GM19395 (cell line): ENCODE measurements around the gene NCDN.
"Not testable (repeated sequence)": the region's sequence is repeated elsewhere in the genome, so short reads cannot be mapped to it uniquely, and the experiment has no call there.

Experiments used
- ATAC-seq: cut with Tn5 transposase; IDR thresholded peaks from one replicate; pipeline ENCODE4 v1.9.1; 2021; ENCODE audit warnings: mild to moderate bottlenecking, moderate library complexity; ENCODE audit not compliant: unreplicated experiment

NCDN gene

DNA sequence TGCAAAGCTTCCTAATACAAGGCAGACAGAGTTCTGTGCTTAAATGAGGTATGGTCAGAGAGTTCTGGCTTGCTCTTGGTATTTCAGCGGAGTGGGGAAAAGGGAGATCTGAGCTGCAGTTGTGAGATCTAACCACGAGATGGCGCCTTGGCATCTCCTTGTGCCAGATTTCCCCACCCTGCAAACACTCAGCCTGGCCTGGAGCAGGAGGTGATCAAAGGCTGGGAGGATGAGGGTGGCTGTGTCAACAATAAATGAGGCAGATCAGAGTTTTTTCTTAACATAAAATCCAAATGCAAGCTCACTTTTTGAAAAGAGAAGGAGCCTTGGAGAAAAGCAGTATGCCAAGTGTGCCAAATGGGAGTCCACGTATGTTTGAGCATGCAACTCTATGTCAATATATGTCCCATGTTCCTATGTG, 11.4 kb downstream of the NCDN start:
- no peak for ATAC-seq

DNA sequence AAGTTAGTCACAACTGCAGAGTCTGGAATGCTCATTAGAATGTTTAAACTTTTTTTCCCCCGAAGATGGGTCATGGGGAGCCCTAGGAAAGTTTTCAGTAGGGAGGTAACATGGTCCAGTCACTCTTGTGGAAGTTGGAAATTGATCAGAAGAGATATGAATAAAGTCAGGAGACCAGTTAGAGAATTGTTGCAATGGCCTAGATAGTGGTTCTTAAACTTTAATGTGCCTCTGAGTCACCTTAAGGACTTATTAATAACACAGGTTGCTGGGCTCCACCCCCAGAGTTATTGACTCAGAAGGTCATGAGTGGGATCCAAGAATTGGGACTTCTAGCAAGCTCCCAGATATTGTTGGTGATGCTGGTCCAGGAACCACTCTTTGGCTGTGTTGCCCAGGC, 12.3 kb downstream of the NCDN start:
- no peak for ATAC-seq

DNA sequence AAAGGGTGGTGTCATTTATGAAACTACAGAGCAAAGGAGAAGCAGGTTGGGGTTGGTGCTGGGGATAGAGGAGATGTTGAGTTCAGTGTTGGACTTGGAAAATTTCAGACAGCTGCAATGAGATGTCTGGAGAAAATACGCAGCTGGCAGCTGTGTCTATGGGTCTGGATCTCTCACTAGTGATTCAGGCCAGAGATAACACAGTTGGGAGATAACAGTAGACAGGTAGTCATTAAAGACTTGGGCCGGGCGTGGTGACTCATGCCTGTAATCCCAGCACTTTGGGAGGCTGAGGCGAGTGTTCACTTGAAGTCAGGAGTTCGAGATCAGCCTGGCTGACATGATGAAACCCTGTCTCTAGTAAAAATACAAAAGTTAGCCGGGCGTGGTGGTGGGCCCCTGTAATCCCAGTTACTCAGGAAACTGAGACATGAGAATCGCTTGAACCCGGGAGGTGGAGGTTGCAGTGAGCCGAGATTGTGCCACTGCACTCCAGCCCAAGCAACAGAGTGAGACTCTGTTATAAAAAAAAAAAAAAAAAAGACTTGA, 13.1 kb downstream of the NCDN start:
- no peak for ATAC-seq

DNA sequence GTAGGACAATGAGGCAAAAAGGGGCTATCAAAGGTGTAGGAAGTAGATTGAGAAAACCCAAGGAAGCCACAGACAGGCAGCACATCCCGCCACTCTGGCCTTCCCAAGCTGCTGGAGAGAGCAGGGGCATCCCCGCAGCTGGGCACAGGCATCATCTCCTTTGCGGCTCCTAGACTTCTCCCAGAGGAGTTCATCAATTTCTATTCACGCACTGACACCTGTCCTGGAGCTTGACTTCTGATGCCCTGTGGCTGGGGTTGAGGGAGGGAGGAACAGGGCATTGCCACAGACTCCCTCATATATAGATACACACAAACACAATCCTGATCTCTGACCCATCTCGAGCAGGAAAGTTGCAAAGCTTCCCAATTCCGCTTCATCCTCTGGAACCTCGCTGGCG, 13.7 kb downstream of the NCDN start:
- ATAC-seq: no peak

DNA sequence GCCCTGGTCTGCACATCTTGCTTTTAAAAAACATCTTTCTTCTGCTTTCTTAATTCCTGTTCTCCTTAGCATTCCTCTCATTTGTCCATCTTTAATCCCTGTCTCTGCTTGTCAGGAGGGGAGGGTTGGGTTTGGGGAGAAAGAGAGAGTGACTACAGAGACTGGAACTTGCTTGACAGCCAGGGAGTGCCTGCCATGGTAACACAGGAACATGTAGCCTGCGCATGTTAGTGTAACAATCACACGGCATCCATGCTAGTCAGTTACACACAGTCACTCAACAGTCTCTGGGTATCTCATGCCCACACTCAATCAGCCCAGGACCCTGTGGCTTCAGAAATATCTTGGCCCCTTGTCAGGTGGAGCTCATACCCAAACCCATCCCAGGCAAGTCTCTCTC, 14.7 kb downstream of the NCDN start:
- no peak for ATAC-seq

DNA sequence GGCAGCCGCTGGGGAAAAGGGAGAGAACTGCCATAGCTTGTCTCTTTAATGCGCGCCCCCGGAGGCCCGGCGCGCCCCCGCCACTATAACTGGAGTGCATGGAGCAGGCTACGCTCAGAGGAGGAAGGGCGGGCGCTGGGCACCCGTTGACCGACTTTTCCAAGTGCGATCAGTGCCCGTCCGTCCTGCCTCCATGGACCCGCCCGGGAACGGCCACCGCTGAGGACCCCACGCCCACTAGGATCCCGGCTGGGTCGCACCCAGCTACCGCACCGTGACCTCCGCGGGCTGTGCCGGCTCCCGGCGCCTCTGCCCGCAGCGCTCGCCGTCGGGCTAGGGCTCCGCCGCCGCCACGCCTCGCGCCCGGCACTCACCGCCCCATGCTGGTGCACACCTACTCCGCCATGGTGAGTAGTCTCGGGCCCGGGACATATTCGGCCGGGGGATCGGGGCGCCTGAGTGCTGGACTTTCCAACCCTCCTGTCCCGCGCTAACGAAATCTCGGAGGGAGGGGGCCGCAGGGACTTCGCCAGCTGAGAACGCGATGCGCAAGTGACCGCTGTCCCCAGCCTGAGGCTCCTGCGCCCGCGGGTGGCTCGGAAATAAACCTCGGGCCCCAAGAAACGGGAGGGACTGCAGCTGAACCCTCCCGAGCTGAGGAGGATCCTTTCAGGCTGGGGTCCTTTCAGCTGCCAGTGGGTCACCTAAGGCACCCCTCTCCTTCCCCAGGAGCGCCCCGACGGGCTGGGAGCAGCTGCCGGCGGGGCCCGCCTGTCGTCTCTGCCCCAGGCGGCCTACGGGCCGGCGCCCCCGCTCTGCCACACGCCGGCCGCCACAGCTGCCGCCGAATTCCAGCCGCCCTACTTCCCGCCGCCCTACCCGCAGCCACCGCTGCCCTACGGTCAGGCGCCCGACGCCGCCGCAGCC, 15.9 kb downstream of the NCDN start, which contains the start of gene TFAP2E:
TFAP2E (plus strand) TSS at position 117 of the 927 bp plus-strand sequence; CDS start at position 381, 264 bp downstream.
- no peak for ATAC-seq

DNA sequence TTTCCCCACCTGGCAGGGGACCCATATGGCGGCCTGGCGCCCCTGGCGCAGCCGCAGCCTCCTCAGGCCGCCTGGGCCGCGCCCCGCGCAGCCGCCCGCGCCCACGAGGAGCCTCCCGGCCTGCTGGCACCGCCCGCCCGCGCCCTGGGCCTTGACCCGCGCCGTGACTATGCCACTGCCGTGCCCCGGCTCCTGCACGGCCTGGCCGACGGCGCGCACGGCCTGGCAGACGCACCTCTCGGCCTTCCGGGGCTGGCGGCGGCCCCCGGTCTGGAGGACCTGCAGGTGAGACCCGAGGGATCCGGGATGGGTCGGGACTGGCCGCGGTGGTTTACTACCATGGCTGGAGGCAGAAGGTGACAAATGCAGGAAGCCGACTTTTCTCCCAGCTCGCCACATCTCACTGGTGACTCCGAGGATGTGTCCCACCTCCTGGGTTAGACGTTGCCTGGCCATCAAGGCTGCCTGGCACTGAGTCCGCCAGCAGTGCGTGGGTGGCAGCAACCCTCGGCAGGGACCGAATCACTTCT, 16.6 kb downstream of the NCDN start:
- ATAC-seq: no peak

DNA sequence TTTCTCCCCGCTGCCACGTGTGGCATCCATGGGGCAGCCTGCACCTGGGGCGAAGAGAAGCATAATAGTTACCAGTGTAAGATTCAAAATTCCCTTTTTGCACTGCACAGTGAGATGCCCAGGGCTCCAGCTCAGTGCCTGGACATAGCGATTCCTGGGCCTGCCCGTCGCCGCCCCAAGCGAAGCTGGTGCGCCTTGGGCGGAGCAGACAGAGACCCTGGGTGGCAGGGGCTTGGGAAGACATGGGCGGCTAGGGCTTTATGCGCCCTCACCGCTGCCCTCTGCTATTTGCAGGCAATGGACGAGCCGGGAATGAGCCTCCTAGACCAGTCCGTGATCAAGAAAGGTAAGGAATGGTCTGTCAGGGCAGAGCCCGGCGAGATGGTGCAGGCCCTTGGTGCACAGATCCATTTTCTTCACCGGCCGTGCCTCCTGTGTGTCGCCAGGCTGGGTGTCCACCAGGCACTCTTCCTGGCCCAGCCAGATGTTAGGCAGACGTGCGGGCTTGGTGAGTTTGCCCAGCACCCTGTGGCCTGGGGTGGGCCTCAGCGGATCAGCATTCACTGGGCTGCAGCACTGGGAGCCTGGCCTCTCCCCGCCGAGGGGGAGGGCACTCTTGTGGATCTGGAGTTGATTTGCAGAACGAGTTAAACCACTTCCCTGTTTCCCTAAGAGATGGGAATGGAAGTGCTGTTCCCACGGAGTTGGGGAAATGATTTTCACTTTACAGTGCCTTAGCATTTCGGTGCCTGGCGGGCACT, 17.2 kb downstream of the NCDN start:
- no peak for ATAC-seq

DNA sequence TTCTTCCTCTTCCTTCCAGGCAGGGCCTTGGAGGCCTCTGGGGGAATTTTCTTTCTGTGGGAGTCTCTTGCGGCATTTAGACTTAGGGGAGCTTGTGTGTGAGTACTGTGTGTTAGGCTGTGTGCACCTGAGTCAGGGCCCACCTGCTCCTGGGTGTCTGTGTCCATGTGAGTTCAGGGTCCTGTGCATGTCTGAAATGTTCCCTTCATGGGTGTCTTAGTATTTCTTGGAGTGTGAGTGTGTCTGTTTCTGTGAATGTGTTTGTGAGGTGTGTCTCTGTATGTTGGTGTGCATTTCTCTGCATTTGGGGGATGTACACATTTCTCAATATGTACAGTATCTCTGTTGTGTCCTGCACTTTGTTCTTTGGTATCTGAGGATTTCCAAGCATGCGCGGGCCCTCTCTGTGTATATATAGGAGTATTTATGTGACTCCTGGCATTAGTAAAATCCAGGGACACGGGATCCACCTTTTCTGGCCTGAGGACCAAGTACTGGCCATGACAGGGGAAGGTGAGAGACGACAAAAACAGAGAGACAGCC, 17.9 kb downstream of the NCDN start:
- no peak for ATAC-seq

DNA sequence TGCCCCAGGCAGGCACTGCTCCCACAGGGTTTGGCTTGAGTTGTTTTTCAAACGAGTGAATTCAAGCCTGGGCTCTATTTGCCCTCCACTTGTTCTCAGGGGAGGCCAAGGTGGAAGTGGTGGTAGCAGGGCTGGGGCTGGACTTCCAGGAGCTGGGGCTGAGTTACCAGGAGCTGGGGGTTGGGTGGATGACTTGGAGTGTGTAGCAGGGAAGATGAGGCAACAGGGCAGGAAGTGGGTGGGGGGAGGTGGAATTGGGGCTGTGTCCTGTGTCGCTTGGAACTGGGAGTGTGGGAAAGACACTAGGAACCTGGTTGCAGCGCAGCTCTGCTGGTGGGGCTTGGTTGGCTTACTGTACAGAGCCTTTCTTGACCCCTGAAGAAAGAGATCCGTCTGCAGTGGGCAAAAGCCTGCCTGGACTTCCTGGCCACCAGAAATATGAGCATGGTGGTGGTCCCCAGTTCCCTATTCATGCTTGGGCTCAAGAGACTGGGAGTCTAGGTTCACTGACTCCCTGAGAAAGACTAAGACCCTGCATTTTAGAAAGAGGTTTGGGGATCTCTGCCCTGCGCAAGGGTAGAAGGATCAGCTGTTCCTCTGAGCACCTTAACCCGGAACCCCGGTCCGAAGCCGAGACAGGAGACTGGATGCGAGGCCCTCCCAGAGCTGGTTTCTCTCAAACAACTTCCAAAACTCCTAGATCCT, 18.6 kb downstream of the NCDN start:
- no peak for ATAC-seq

DNA sequence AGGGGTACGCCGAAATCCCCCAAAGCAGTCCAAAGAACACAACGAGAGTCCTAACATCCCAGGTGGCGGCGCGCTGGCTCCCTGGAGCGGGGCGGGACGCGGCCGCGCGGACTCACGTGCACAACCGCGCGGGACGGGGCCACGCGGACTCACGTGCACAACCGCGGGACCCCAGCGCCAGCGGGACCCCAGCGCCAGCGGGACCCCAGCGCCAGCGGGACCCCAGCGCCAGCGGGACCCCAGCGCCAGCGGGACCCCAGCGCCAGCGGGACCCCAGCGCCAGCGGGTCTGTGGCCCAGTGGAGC, 19.1 kb downstream of the NCDN start:
- ATAC-seq: not testable (repeated sequence)

DNA sequence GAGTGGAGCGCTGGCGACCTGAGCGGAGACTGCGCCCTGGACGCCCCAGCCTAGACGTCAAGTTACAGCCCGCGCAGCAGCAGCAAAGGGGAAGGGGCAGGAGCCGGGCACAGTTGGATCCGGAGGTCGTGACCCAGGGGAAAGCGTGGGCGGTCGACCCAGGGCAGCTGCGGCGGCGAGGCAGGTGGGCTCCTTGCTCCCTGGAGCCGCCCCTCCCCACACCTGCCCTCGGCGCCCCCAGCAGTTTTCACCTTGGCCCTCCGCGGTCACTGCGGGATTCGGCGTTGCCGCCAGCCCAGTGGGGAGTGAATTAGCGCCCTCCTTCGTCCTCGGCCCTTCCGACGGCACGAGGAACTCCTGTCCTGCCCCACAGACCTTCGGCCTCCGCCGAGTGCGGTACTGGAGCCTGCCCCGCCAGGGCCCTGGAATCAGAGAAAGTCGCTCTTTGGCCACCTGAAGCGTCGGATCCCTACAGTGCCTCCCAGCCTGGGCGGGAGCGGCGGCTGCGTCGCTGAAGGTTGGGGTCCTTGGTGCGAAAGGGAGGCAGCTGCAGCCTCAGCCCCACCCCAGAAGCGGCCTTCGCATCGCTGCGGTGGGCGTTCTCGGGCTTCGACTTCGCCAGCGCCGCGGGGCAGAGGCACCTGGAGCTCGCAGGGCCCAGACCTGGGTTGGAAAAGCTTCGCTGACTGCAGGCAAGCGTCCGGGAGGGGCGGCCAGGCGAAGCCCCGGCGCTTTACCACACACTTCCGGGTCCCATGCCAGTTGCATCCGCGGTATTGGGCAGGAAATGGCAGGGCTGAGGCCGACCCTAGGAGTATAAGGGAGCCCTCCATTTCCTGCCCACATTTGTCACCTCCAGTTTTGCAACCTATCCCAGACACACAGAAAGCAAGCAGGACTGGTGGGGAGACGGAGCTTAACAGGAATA, 19.7 kb downstream of the NCDN start:
- peak; percentile 56 for ATAC-seq

DNA sequence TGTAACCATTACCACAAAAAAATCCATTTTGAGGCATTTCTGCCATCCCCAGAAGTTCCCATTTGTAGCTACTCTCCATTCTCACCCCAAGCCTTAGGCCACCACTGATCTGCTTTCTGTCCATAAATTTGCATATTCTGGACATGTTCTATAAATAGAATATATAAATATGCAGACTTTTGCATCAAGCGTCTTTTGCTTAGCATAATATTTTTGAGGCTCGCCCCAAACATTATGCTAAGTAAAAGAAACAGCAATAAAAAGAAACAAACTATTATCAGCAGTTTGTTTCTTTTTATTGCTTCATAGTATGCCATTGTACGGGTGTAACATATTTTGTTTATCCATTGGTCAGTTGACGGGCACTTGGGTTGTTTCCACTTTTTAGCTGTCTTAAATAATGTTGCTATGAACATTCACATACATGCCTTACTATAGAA, 23.4 kb downstream of the NCDN start:
- ATAC-seq: no peak

DNA sequence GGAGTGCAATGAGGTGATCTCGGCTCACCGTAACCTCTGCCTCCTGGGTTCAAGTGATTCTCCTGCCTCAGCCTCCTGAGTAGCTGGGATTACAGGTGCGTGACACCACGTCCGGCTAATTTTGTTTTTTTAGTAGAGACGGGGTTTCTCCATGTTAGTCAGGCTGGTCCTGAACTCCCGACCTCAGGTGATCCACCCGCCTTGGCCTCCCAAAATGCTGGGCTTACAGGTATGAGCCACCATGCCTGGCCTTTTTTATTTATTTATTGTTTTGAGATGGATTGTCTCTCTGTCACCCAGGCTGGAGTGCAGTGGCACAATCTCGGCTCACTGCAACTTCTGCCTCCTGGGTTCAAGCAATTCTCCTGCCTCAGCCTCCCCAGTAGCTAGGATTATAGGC, 24.0 kb downstream of the NCDN start:
- ATAC-seq: not testable (repeated sequence)

DNA sequence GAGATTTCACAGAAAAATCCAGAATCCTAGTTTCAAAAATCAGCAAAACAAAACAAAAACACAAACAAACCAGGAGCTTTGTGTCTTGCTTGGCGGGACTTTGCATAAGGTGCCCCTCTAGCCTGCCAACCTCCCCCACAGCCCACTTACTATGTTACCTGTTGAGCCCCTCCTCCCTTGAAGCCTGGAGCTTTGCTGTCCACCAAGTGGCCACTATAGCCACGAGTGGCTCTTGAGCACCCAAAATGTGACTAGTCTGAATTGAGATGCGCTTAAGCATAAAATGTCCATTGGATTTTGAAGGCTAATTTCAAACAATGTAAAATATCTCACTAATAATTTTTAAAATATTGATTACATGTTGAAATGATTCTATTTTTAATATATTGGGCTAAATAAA, 27.7 kb downstream of the NCDN start:
- ATAC-seq: no peak

DNA sequence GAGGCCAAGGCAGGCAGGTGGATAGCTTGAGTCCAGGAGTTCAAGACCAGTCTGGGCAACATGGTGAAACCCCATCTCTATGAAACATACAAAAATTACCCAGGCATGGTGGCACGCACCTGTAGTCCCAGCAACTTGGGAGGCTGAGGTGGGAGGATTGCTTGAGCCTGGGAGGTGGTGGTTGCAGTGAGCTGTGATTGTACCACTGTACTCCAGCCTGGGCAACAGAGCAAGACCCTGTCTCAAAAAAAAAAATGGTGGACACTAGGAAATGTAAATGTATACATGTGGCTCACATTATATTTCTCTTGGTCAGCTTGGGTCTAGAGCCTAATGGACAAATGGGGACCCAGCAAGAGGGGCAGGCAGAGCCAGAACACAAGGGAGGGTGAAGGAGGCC, 28.2 kb downstream of the NCDN start:
- not testable (repeated sequence) for ATAC-seq

DNA sequence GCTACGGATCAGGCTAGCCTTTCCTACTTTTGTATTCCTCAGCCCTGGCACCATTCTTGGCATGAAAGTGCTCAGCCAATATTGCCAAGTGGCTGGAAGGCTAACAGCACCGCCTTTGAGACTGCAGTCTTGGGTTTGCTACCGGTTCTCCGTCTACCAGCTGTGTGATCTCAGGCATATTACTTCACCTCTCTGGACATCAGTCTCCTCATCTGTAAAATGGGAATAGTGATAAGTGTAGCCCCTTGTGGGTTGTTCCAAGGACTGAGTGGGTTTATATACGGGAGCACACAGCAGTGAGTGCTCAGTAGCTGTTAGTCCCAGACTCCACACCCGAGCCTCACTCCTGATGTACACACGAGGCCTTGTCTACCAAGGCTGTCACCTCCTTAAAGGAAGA, 29.2 kb downstream of the NCDN start:
- no peak for ATAC-seq

DNA sequence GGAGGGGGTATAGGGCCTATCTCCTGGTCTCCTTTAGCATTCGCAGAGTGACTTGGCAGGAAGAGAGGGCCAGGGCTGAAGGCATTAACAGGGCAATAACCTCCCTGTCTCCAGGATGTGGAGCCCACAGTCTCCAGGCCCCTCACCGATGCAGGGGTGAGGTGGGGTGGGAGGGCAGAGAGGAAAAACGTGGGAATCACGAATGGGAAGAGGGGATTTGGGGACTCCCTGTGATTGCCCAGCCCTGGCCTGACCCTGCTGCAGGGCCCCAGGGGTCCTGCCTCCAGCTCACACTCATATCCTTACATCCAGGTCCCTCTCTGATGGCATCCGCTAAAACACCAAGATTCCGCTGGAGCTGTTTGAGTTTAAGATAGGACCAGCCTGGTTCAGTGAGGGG, 30.1 kb downstream of the NCDN start:
- ATAC-seq: no peak

DNA sequence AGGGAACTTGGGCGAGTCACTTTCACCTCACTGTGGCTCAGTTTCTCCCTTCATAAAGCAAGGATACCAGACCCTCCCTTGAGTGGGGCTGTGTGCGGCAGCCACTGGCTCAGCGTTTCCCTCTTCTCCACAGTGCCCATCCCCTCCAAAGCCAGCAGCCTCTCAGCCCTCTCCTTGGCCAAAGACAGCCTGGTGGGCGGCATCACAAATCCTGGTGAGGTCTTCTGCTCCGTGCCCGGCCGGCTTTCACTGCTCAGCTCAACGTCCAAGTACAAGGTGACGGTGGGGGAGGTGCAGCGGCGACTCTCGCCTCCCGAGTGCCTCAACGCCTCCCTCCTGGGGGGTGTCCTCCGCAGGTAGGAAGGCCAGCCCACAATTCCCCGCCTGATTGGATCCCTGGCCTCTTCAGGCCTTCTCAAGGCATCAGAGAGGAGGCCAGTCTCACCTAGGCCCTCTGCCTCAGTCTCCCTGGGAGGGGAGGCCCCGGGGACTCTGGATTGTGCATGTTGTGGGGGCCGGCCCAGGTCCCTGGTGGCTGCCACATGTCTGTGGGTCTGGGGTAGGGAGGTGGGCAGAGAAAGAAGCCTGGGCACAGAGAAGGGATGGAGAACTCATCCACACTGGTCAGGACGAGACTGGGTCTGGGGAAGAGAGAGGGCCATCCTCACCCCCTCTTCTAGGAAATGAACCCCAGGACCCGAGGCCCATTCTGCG, 30.8 kb downstream of the NCDN start:
- no peak for ATAC-seq
